K562 (cell line): Measurements from ENCODE around the gene NCF2. TPM values are rescaled to one million over a fixed set of nuclear protein-coding genes. Genes with fewer than 3 reads are reported as not detected.

Experiments
- ATAC-seq: fragments of 200-7000 bp; cut with Tn5 transposase; 3 replicates; pipeline ENCODE4 v1.9.1; 2020; ENCODE audit warnings: moderate library complexity
- BruUV-seq: library from RNA; stranded (reverse); fragments of 400-500 nt; replicated peaks from 2 replicates; lab custom pipeline; 2021; lab: Mats Ljungman, UMichigan
- CTCF ChIA-PET: fragments of 300-600 bp; formaldehyde crosslinking; extraction: SDS; loops from one replicate; lab custom pipeline; 2021; ENCODE audit warnings: low intra/inter-chr PET ratio; lab: Yijun Ruan, JAX
- POLR2A ChIA-PET: fragments of 300-600, 350-650 bp; sonication (Branson Sonifier 250); formaldehyde crosslinking; extraction: SDS; loops from one replicate; lab custom pipeline; 2021; ENCODE audit warnings: antibody characterized with exemption, inconsistent platforms; lab: Yijun Ruan, JAX
- DNase-seq, 4 experiments: peaks; one replicate each; pipeline versions ENCODE4 v3.0.0 to v3.0.0-alpha.2; 2011 to 2018; ENCODE audit warnings: low spot score in 3 of 4, mixed read lengths in 3 of 4; ENCODE audit errors: extremely low read depth in 1 of 4
- FAIRE-seq: peaks from 2 replicates; lab custom pipeline; 2011; peaks lifted over from hg19 to GRCh38; lab: Jason Lieb, UNC
- H2AFZ ChIP-seq: 2 replicates; pipeline ENCODE4 v1.6.0; 2011; ENCODE audit warnings: low read depth, low read length, control low read depth, inconsistent platforms
- H3K27ac ChIP-seq: fragments of 200-600 bp; 3 replicates; pipeline ENCODE4 v1.8.0; 2011; ENCODE audit warnings: low read depth, mild to moderate bottlenecking, control low read depth, inconsistent platforms, low read length, moderate library complexity, mixed read lengths; ENCODE audit errors: extremely low read depth
- H3K27me3 ChIP-seq, 2 experiments: fragments of 300-600 bp in 1 of 2; 2 replicates in 1 of 2; 3 replicates in 1 of 2; pipeline versions ENCODE4 v1.6.0 to v1.8.0; 2011; ENCODE audit warnings: inconsistent platforms in 2 of 2, low read length in 2 of 2, mild to moderate bottlenecking in 1 of 2, mixed read lengths in 1 of 2, moderate library complexity in 1 of 2; ENCODE audit not compliant: control insufficient read depth in 2 of 2, insufficient read depth in 2 of 2
- H3K36me3 ChIP-seq: fragments of 300-600 bp; 3 replicates; pipeline ENCODE4 v1.8.0; 2011; ENCODE audit warnings: mild to moderate bottlenecking, low read length, inconsistent platforms; ENCODE audit not compliant: control insufficient read depth, insufficient read depth
- H3K4me1 ChIP-seq, 2 experiments: fragments of 200-600 bp in 1 of 2; replicated peaks in 1 of 2; 2 replicates in 1 of 2; 3 replicates in 1 of 2; pipeline versions ENCODE4 v1.5.1 to v1.8.0; 2011; ENCODE audit warnings: inconsistent platforms in 2 of 2, low read length in 2 of 2, mild to moderate bottlenecking in 1 of 2, mixed read lengths in 1 of 2, moderate library complexity in 1 of 2; ENCODE audit not compliant: control insufficient read depth in 2 of 2, insufficient read depth in 2 of 2
- H3K4me2 ChIP-seq: 2 replicates; pipeline ENCODE4 v1.6.1; 2011; ENCODE audit warnings: low read length, control low read depth, inconsistent platforms, mixed read lengths; ENCODE audit not compliant: insufficient read depth
- H3K4me3 ChIP-seq: fragments of 200-600 bp; sonication (generic), shearing (Covaris generic); 2 replicates; pipeline ENCODE4 v1.5.1; 2016; ENCODE audit warnings: control low read depth, inconsistent platforms
- H3K79me2 ChIP-seq: fragments of 200-600 bp; 3 replicates; pipeline ENCODE4 v1.8.0; 2011; ENCODE audit warnings: low read length, inconsistent platforms; ENCODE audit not compliant: control insufficient read depth, insufficient read depth
- H3K9ac ChIP-seq, 2 experiments: 2 replicates each; pipeline versions ENCODE4 v1.6.0 to v1.6.1; 2011; ENCODE audit warnings: low read depth in 2 of 2, low read length in 2 of 2, control low read depth in 1 of 2, inconsistent platforms in 1 of 2, mild to moderate bottlenecking in 1 of 2, mixed read lengths in 1 of 2; ENCODE audit not compliant: insufficient read depth in 1 of 2
- H3K9me1 ChIP-seq: one replicate; pipeline ENCODE4 v1.6.0; 2011; ENCODE audit warnings: inconsistent platforms, mild to moderate bottlenecking, low read length, moderate library complexity; ENCODE audit not compliant: control insufficient read depth, insufficient read depth
- H3K9me3 ChIP-seq: replicated peaks from 2 replicates; pipeline ENCODE4 v1.5.1; 2011; ENCODE audit warnings: low read depth, low read length, inconsistent platforms; ENCODE audit not compliant: control insufficient read depth, insufficient read depth
- H4K20me1 ChIP-seq: replicated peaks from 2 replicates; pipeline ENCODE4 v1.6.1; 2011; ENCODE audit warnings: low read length, inconsistent platforms, mixed read lengths; ENCODE audit not compliant: control insufficient read depth, insufficient read depth
- CBX2 ChIP-seq: fragments of 200-600 bp; sonication (generic); IDR thresholded peaks from one replicate; pipeline ENCODE4 v1.6.1; 2012; ENCODE audit warnings: mild to moderate bottlenecking, low read length, inconsistent platforms; ENCODE audit not compliant: insufficient read depth, poor library complexity, severe bottlenecking
- HDAC3 ChIP-seq: fragments of 450-650 bp; IDR thresholded peaks from 2 replicates; pipeline ENCODE4 v1.6.1; 2018; ENCODE audit warnings: borderline replicate concordance, mild to moderate bottlenecking, moderate library complexity; ENCODE audit not compliant: partially characterized antibody
- HIVEP1 ChIP-seq: fragments of 250-450 bp; sonication (Bioruptor Pico); IDR thresholded peaks from 2 replicates; pipeline ENCODE4 v1.4.0; 2020; ENCODE audit warnings: mild to moderate bottlenecking
- HNRNPK ChIP-seq: fragments of 200-400 bp; formaldehyde crosslinking; IDR thresholded peaks from one replicate; pipeline ENCODE4 v1.6.1; 2018; ENCODE audit warnings: mild to moderate bottlenecking, low read depth, low read length; ENCODE audit not compliant: poor library complexity, severe bottlenecking
- JUNB ChIP-seq: fragments of 450-650 bp; formaldehyde crosslinking; conservative IDR thresholded peaks from 2 replicates; pipeline ENCODE4 v1.4.0; 2020; ENCODE audit warnings: mild to moderate bottlenecking
- JUND ChIP-seq, 2 experiments: IDR thresholded peaks; 2 replicates in 1 of 2; 3 replicates in 1 of 2; pipeline ENCODE4 v1.6.1; 2011; ENCODE audit warnings: borderline replicate concordance in 2 of 2, low read depth in 2 of 2, low read length in 2 of 2, improper control_type of control experiment in 1 of 2, missing biosample characterization in 1 of 2, missing genetic modification characterization in 1 of 2, missing genetic modification reagents in 1 of 2
- RBM34 ChIP-seq: fragments of 200-400 bp; formaldehyde crosslinking; IDR thresholded peaks from 2 replicates; pipeline ENCODE4 v1.6.1; 2018; ENCODE audit warnings: low read length, borderline replicate concordance; ENCODE audit not compliant: insufficient read depth
- SRF ChIP-seq, 2 experiments: fragments of 250-450, 450-650 bp in 1 of 2; sonication (Bioruptor Pico) in 1 of 2; sonication (generic) in 1 of 2; formaldehyde crosslinking; IDR thresholded peaks; 2 replicates each; pipeline versions ENCODE4 v1.5.0 to v1.5.1; 2020 to 2022; ENCODE audit warnings: mild to moderate bottlenecking in 1 of 2, missing genetic modification reagents in 1 of 2
- THRAP3 ChIP-seq: fragments of 450-650 bp; IDR thresholded peaks from 2 replicates; pipeline ENCODE4 v1.6.1; 2016; ENCODE audit warnings: mild to moderate bottlenecking, inconsistent platforms, borderline replicate concordance
- WGBS: fragments of 100-300 bp; shearing (Covaris generic); methylation state at CpG from one replicate; pipeline ENCODE4 v1.1.6; 2016; ENCODE audit warnings: low coverage, mixed read lengths; ENCODE audit not compliant: insufficient coverage; ENCODE audit errors: missing lambda C conversion rate; 5-methylcytosine and 5-hydroxymethylcytosine counted together
- in situ Hi-C: fragments of 300-500 bp; cut with MboI; formaldehyde crosslinking; loops from 4 replicates; pipeline ENCODE4 v1.15.0; 2018; ENCODE audit warnings: inconsistent platforms, mixed read lengths
- intact Hi-C: fragments of 100-400 bp; cut with micrococcal nuclease; formaldehyde crosslinking; loops from 2 replicates; pipeline ENCODE4 v1.14.2; 2022
- polyA plus RNA-seq, 8 experiments: library from polyadenylated mRNA; depleted of rRNA in 4 of 8; stranded (reverse) in 5 of 8; unstranded in 3 of 8; fragments of >200 nt; fragmentation: Nextera tagmentation in 2 of 8; fragmentation: Illumina TruSeq in 1 of 8; extraction: Ambion mirVana in 2 of 8; extraction: Trizol in 1 of 8; gene quantifications; 2 replicates each; pipeline versions ENCODE4 v1.2.1 to v1.2.3, GENCODE V29; 2011 to 2014; ENCODE audit warnings: inconsistent platforms in 1 of 8, missing spikeins in 1 of 8
- total RNA-seq, 7 experiments: library from RNA; depleted of rRNA in 6 of 7; stranded (reverse); fragments of >200 nt in 6 of 7; fragmentation: Illumina TruSeq in 2 of 7; extraction: Trizol in 2 of 7; gene quantifications; 2 replicates each; pipeline versions ENCODE4 v1.2.1 to v1.2.3, GENCODE V29; 2011 to 2021; ENCODE audit warnings: low replicate concordance in 1 of 7

The NCF2 gene
- total and polyA plus RNA-seq, 9 of the 15 experiments (the other 6 are each of a cell fraction or from before 2014, with no cell fraction given) = 0.07 to 0.54 (median 0.16) TPM; not detected in 3

GRCh38 chr1:183520379-183520778, 69.9 kb downstream of the NCF2 start:
- CTCF ChIA-PET = no interaction called here
- no peak overlapping the region for H2AFZ ChIP-seq
- H3K4me3 ChIP-seq = no peak overlapping the region
- no TSS peak for BruUV-seq
- intact Hi-C loops (no loop called here), in situ Hi-C loops (no loop called here)
- POLR2A ChIA-PET = no interaction called here
- no peaks in the 10 kb centered on the region for H3K79me2 ChIP-seq
- WGBS = 88% methylated on average over 1 of the region's 1 CpG
- no peak overlapping the region for H3K27ac ChIP-seq
- H3K9me3 ChIP-seq = no peaks in the 10 kb centered on the region
- no peaks in the 10 kb centered on the region for H4K20me1 ChIP-seq
- H3K27me3 ChIP-seq = no peaks in the 10 kb centered on the region
- no peak for DNase-seq
- H3K4me2 ChIP-seq = no peak overlapping the region
- no peaks in the 10 kb centered on the region for H3K9me1 ChIP-seq
- no peak overlapping the region for H3K9ac ChIP-seq
- ATAC-seq = no peak
- FAIRE-seq = peak; percentile 11
- H3K36me3 ChIP-seq = peaks cover 84% of the 10 kb centered on the region
- H3K4me1 ChIP-seq = no peaks in the 10 kb centered on the region
- TF ChIP-seq HIVEP1 (CRISPR knock-in tag) (no peak), SRF (CRISPR knock-in tag; IDR thresholded peaks at IDR 0.05) (no peak), HNRNPK (peak; percentile 15)
- TF ChIP-seq, all 486 proteins: peak for 1

GRCh38 chr1:183517401-183517800, 72.9 kb downstream of the NCF2 start:
- intact Hi-C loops = no loop called here
- ChIA-PET CTCF (no interaction called here), POLR2A (interaction anchor here (0.6 to 1.1 kb wide), 2 partner anchors 10 to 41 kb away, joined by 3 read pairs; no protein-coding TSS in a partner anchor)
- no peak overlapping the region for H3K4me2 ChIP-seq
- H2AFZ ChIP-seq = no peak overlapping the region
- no peaks in the 10 kb centered on the region for H3K4me1 ChIP-seq
- no peak overlapping the region for H3K27ac ChIP-seq
- H3K4me3 ChIP-seq = no peak overlapping the region
- BruUV-seq = no TSS peak
- DNase-seq = no peak
- H3K9ac ChIP-seq = no peak overlapping the region
- ATAC-seq = no peak
- no peak for FAIRE-seq
- peaks cover 77% of the 10 kb centered on the region for H3K36me3 ChIP-seq
- H3K27me3 ChIP-seq = no peaks in the 10 kb centered on the region
- H3K79me2 ChIP-seq = peaks cover 9% of the 10 kb centered on the region; the same call in 2 of the 3 replicates
- WGBS = 92% methylated on average over 6 of the region's 6 CpGs
- in situ Hi-C loops = no loop called here
- no peaks in the 10 kb centered on the region for H3K9me1 ChIP-seq
- no peaks in the 10 kb centered on the region for H4K20me1 ChIP-seq
- H3K9me3 ChIP-seq = no peaks in the 10 kb centered on the region
- TF ChIP-seq HDAC3 = no peak
- TF ChIP-seq RBM34 = no peak
- no peak for TF ChIP-seq THRAP3
- TF ChIP-seq JUNB (CRISPR knock-in tag) = no peak
- TF ChIP-seq JUND (IDR thresholded peaks at IDR 0.05; ENCODE audit: borderline replicate concordance, low read depth, low read length) = no peak
- TF ChIP-seq JUND (tag; IDR thresholded peaks at IDR 0.05; ENCODE audit: borderline replicate concordance, low read depth, low read length) = no peak
- no peak for TF ChIP-seq CBX2
